ENCODE results near the gene KCNV2.

Gene KCNV2

GRCh38 chr9:2722715-2723114 lies 5.4 kb downstream of the KCNV2 start:
- no peak for DNase-seq

- no peak for DNase-seq
Measured at GRCh38 chr9:2723376-2724065, 6.2 kb downstream of the KCNV2 start.

- DNase-seq = no peak
Measured at GRCh38 chr9:2725126-2725525, 7.8 kb downstream of the KCNV2 start.

- no peak for DNase-seq
Measured at GRCh38 chr9:2725898-2726649, 8.8 kb downstream of the KCNV2 start.

GRCh38 chr9:2726650-2727340 lies 9.5 kb downstream of the KCNV2 start:
- no peak for DNase-seq

GRCh38 chr9:2727374-2727773 lies 10.1 kb downstream of the KCNV2 start:
- DNase-seq = no peak

DNA sequence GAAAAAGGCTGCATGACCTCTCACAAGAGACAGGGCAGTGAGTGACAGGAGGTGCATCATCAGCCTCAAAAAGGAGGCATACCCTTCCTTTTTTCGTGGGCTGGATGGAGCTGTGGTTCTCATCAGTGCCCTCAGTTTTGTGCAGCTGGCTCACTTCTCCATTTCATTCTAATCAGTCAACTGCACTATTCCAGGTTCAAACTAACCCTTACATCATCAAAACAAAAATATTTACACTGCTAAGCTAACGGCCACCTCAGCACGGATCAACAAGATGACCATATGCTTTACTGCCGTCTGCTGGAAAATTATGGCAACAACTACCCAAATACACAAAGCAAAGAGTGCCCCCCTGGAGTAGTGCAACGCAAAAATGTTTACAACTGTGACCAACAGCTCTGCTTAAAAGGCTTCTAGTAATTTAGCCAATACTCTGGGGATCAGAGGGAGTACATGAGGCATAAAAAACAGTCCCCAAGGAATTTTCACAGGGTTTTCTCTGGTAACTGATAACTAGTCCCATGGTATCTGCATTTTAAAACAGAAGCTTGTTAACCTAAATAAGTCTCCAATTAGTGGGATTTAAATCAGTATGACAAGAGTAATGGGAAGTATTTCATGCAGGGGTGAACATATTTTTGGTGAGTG lies 10.8 kb downstream of the KCNV2 start:
- DNase-seq = no peak

DNA sequence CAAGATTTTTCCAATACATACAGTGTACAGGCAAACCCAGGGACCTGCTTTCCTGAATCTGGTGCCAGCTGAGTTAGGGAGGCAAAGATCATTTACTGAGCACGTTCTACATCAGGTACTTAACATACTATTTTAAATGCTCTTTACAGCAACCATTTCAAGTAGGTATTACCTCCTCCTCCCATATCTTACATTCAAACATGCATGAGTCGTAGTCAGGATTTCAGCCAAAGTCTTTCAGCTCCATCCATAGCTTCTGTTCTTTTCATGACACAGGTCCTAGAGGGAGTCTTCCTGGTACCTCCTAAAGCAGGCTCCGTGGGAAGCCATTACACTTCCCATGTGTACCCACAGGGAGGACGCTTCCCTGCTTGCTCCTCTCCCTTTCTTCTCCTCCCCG lies 11.7 kb downstream of the KCNV2 start:
- DNase-seq = no peak

DNA sequence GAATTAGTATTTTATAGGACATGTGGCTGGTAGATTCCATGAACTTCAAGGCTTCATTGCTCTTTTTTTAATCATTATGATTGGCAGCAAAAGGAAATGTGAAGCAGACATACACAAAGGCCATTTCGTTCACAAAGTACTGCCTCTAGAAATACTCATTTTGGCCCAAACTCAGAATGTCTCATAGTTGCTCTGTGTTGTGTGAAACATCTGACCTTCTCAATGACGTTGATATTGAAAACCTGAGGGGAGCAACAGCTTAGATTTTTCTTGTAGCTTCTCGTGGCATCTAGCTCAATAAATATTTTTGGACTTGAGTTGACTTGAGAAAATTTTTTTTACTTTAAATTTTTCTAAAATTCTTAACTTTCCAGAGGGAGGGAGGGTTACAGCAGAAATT lies 12.4 kb downstream of the KCNV2 start:
- no peak for DNase-seq

GRCh38 chr9:2730971-2731370 lies 13.7 kb downstream of the KCNV2 start:
- no peak for DNase-seq

GRCh38 chr9:2732492-2732891 lies 15.2 kb downstream of the KCNV2 start:
- DNase-seq = no peak

DNA sequence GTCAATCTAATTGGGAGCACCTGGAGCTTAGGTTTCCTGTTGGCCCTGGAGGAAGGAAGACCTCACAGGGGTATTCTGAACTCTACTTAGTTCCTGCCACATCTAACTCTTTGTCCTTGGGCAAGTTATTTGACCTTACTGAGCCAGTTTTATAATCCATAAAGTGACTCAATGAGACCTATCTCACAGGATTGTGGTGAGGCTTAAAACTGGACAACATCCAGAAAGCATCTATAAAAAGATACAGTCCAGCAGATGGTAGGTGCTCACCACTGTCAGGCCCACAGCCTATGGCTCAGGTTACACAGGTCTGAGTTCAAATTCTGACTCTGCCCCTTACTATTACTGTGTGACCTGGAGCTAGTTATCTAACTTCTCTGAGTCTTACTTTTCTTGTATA lies 23.3 kb downstream of the KCNV2 start:
- DNase-seq = no peak

DNA sequence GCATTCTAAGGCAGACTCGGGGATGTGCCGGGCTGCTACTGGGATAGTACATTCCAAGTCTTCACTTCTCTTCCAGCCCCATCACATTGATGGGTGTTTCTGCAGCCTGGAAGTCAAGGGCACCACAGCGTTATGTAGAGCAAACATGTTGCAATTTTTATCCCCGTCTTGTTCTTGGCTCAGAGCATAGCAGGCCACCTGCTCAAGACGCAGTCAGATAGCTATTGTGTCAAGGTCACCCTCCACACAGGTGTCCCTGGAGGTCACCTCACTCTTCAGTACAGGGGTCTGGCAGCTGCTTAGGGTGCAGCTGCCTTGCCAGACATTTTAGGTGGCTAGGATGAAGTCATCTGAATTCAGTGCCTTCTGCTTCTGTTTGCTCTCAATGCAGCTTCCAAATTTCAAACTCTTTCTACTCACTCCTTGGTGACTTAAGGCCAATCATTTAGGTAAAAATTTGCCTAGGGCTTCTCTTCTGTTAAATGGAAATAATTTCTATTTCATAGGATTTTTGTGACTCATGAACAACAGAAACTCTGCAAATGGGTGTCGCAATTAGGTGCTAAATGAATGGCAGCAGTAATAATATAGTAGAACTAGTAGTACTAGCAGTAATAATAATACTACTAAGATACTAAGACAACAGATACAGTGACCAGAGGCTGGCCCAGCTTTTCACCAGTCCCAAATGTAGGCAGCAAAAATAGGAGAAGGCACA lies 24.3 kb downstream of the KCNV2 start:
- no peak for DNase-seq

DNA sequence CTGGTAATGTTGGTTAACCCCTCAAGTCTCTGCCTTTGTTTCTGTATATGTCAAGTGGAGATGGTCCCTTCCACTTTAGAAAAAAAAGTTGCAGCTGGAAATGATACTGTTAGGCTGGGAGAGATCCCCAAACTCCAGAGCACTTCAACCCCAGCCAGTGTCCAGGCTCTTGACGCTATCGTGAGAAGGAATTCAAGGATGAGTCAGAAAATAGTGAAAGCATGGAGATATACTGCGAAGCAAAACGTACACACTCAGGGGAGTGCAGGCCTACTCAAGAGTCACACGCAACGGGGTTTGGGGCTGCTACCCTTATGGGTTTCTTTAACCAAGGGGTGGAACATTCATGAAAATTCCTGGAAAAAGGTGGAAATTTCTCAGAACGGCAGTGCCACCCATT lies 24.9 kb downstream of the KCNV2 start:
- no peak for DNase-seq

GRCh38 chr9:2743937-2744529 lies 26.7 kb downstream of the KCNV2 start:
- DNase-seq = no peak

DNA sequence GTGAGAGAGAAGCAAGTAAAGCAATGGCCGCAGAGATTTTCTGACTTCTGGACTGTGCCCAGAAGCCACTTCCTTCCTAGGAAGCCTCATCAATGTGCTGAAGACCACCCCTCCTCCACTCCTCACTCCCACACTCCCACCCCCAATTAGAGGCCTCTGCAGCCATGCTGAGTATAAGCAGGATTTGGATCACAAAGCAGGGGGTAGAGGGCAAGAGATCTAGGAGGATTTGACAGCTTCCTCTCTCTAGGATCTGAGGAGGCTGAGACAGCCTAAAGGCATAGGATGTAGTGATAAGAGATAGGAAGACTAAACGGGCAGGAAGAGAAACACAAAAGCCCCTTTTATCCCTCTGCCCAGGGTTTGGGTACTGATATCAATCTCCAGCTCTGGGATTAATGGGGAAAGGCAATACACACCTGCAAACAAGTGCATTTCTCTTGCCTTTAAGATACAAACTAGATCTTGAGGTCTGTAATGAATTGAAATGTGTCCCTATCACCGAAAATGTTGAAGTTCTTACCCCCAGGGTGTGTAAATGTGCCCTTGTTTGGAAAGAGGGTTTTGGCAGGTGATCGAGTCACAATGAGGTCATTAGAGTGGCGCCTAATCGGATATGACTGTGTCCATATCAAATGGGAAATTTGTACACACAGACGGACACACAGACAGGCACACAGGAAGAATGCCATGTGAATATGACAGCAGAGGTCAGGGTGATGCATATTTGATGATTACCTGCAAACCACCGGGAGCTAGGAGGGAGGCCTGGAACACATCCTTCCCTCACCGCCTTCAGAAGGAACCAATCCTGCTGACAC lies 28.5 kb downstream of the KCNV2 start:
- DNase-seq = no peak

DNA sequence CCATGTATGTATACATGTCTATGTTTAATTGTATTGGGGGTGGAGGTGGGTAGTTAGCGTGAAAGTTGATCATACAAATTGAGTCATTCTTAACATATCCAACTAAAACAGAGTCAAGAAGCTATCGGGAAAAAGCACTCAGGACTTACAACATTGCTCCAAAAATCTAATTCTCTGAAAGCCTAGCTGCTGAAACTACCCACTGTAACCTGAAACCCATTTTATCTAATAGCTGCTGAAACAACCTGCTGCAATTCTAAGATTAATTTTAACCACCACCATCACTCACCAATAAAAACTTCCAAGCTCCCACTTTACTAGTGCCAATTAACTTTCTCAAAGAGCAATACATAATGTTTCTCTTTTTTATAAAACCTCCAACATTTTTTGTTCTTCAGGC lies 32.2 kb downstream of the KCNV2 start:
- no peak for DNase-seq

GRCh38 chr9:2755285-2755684 lies 38.0 kb downstream of the KCNV2 start:
- DNase-seq = no peak

DNA sequence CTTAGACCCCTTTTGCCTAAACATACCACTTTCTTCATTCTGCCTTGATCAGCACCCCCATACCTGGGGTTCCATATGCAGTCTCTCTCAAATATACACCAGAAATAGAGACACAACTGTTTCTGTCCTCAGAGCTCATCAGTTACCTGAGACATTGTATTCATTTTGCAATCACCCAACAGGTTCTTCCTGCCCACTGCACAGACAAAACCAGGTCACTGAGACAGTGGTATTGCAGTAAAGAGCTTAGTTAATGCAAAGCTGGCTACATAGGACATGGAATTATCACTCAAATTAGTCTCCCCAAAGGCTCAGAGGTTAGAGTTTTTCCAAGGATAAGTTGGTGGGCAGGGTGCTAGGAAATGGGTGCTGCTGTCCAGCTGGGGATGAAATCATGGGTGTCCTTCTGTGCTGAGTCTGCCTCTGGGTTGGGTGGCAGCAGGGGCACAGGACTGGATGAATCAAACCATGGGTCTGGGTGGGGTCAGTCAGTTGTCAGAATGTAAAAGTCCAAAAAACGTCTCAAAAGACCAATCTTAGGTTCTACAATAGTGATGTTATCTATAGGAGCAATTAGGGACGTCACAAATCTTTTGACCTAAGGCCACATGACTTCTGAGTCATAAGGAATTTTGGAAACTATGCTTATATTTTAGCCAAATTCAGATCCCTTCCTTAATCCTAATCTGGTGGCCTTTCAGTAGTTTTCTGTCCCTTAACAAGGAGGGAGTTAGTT lies 41.0 kb downstream of the KCNV2 start:
- no peak for DNase-seq

DNA sequence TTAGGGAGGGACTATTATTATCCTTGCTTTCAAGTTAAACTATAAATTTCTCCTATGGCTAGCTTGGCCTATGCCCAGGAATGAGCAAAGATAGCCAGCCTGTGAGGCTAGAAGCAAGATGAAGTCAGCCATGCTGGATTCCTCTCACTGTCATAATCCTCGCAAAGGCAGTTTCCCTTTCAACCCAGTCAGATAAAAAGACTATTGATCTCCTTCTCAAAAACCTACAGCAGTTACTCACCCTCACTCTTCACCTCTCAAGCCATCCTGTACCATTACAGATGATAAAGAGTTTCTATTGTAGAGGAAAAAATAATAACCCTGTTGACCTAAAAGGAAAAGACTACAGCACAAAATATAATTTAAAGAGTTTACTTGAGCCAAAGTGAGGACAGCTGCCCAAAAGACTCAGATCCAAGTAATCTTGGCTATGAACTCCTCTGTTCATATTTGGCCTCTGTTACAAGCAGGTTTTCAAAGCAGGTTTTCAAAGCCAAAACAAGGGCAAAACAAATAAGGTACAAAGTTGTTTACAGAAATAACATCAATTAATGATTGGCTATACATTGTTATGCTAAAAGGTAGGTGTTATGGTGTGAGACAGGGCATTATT lies 41.7 kb downstream of the KCNV2 start:
- no peak for DNase-seq

Measured in activated CD4-positive, alpha-beta T cell treated with anti-CD3 and anti-CD28 coated beads, Interleukin-2, amount 50 U/mL, for 48 hours (primary cell).